ENCODE results near the gene TLL2.

The TLL2 gene

DNA sequence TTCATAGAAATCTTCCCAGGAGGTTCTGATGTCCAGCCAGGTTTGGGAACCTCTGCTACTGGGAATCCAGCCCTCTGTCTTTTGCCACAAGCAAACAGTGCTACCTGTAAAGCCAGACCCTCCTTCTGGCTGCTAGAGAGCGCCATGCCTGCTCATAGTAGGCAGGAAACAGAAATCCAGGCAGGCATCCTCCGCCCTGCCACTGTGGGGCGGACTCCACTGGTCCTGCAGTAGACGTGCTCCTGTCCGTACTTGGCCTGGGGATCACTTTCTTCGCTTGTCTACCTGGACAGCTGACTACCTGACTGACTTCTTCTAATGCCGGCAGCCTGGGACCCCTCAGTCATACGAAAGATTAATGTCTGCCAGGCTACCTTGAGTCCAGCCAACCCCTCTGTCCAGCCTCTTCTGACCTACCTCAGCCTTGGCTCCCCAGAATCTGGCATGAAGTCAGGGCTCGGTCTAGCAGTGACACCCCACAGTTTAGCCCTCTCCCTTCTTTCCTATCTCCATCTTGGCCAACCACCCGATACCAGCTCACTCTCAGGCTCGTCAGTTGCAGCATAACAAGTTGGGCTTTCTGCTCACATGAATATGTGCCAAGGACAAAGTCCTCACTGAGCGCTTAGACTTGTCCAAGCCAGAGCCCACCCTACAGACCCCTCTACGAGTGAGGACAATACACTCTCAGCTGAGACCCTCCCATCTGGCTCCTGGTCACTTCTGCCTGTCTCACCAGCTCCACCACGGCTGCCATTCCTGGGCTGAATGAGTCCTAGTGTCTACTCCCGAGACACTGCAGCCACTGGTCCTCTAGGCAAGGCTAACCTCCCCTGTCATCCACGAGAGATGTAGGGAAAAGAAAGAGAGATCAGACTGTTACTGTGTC, 111.1 kb downstream of the TLL2 start:
- in situ Hi-C loops (cut with MboI; ENCODE audit: low sequenced_read_pairs): loop anchor here (10.0 kb wide), 1 partner anchor 1292 kb away; no protein-coding TSS in a partner anchor

DNA sequence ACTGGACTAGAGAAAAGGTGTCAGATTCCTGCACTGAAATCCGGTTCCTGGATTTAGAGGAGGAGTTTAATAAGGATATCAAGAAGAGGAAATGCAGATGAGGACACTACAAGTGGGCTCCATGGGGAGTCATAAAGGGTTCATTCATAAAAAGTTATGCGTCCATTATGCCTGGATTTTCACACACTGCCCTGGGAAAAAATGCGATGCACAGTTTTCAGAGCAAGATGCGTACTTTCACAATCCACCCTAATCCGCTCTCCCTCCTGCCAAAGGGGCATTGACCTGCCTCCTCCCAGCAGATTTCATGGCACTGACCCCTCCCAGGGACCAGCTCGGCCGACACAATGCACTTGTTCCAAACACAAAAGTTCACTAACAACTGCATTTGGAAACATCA, 112.7 kb downstream of the TLL2 start:
- in situ Hi-C loops (cut with MboI; ENCODE audit: low sequenced_read_pairs): loop anchor here (10.0 kb wide), 1 partner anchor 1294 kb away; no protein-coding TSS in a partner anchor

DNA sequence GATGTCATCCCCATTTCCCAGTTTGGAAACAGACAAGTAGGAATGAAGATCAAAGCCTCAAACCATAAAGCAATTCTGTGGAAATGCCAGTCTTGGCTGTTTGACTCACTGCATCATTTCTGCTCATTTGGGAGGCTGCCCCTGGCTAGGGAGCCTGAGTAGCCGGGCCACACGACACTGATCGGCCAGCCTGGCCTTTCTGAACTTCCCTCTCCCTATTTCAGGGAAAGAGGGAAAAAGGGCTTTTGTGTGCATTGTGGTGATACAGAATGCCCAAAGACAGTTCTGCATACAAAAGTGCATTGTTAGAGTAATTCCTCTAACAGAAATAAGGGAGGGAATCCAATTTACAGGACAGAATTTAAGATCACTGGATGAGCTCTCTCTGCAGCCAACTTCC, 113.3 kb downstream of the TLL2 start:
- in situ Hi-C loops (cut with MboI; ENCODE audit: low sequenced_read_pairs): loop anchor here (10.0 kb wide), 1 partner anchor 1294 kb away; no protein-coding TSS in a partner anchor

DNA sequence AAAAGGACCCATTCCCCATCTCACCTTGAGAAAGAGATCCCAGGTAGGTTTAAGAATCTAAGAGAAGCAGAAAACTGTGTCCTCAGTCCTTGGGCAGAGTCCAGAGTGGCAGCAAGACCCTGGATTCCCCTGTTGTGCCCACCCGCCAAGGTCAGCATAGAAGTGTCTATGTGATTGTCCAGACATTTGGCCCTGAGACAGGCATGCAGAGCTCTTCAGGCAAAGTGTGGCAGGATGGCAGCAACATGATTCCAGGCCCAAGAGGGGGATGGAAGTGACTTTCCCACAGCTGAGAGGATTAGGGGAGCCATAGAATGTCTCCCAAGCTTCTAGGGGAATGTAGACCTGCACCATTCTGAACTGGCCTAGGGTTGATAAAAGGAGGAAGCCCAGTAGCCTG, 115.8 kb downstream of the TLL2 start:
- in situ Hi-C loops (cut with MboI; ENCODE audit: low sequenced_read_pairs): no loop called here

DNA sequence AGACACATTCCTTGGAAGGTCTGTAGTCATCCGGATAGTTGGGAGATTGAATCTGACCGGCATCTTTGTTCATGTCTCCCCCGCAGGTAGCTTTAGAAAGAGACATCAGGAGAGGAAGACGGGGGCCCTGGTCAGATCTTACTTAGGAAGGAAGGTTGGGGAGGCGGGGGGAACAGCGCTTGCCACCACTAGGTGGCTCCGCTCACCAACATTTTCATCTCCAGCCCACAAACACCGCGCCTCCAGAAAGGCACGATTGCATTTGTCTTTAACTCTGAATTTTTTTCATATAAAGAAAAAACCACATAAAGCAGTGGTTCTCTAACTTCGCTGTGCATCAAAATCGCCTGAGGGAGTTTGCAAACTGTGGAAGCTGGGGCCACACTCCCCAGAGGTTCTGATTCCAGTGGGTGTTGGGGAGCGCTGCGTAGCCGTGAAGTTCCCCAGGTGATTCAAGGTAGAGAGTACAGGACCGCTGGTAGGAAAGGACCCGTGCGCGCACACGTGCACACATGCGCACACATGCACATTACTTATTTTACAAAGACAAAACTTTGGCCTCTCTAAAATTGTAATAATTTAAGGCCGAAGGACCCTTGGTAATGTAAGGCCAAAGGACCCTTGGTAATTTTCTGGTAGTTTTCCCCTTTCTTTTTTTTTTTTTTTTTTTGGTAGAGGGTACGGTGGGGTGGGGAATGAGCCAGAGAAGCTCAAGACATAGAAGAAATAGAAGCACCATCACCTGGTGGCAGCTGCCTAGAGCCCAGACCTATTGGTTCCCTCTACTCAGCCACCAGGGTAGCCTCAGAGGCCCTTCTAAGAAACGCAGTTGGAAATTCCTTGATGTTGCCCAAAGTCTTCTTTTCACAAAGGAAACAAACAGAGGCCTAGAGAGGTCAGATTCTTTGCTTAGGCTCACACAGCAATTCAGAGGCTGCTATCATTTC, 117.5 kb downstream of the TLL2 start:
- in situ Hi-C loops (cut with MboI; ENCODE audit: low sequenced_read_pairs): no loop called here

DNA sequence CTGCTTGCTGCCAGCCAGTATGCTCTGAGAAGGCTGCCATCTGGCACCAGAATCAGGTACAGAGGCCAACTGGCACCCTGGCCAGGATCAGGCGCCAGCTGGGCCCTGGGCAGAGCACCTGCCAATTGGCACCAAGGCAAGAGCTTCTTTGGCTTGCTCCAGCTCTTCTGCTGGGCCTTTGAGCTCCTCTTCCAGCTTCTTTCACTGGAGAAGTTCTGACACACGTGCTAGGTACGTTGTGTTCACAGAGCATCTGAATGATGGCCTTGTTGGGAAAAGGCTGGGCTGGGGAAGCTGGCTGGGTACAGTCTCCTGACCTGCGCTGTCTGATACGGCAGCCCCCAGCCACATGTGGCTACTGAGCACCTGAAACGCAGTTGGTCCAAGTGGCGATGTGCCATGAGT, 123.3 kb downstream of the TLL2 start:
- in situ Hi-C loops (cut with MboI; ENCODE audit: low sequenced_read_pairs): no loop called here

DNA sequence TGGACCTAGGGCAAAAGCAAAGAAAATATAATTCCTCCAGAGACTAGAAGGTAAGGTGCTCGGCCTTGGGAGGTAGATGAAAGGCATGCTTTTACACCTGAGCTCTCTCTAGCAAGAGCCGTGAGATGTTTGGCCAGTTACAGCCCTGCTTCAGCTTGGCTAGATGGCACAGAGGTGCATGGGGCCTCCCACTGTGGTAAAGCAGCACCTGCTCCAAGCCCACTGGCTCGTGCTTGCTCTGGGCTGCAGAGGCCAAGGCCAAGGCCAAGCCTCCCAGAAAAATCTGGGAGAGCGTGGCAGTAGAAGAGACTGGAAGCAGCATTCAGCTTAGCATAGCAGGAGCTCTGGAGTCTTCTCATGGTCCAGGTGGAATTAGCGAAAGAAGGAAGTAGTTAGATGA, 123.9 kb downstream of the TLL2 start:
- in situ Hi-C loops (cut with MboI; ENCODE audit: low sequenced_read_pairs): no loop called here

DNA sequence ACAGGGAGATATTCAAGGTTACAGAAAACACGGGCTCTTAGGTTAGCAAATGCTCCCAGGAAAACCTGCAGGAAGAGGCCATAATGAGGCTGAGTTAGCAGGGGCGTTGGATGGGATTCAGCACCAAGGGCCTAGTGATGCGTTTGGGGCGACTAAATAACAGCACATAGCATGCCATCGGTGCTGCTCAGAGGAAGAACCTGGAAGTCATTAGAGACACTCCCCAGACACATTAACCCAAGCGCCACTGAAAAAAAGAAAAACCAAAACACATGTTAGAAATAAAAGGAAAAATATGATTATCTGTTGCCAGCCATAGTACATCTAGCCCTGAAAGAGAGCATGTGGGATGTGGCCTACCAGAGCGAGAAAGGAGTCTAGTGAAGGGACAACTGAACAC, 126.1 kb downstream of the TLL2 start:
- in situ Hi-C loops (cut with MboI; ENCODE audit: low sequenced_read_pairs): no loop called here

DNA sequence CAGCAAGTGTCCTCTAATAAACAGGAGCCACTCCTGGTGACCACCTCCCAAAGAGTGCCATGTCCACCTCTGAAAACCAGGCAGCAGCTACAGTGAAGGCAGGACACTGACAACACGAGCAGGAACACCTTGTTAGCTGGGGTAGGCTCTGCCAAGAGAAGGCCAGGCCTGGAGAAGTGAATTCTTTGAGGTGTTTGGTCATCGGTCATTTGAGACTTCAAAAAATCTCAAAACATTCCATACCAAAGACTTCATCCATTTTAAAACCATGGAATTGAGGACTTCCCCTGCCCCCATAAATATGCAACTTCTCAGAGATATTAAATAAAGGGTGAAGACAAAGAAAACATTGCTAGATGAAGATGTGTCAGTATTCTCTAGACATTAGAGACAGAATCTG, 126.6 kb downstream of the TLL2 start:
- in situ Hi-C loops (cut with MboI; ENCODE audit: low sequenced_read_pairs): no loop called here

DNA sequence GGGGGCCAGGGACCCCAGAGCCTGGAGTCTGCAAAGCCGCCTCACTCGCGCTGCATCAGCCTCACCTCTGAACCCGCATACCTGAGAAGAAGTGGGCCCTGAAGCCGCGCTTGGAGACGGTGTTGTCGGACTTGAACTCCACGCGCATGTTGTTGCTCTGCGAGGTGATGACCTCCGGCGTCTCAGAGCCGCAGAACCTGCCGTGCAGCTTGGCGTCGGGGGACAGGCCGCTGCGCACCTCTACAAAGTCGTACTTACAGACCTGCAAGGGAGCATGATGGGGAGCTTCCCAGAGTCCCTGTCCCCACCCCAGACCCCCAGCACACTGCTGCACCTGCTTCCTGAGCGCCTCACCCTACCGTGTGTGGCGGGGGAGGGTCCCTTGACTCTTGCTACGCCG, 129.2 kb downstream of the TLL2 start:
- in situ Hi-C loops (cut with MboI; ENCODE audit: low sequenced_read_pairs): no loop called here

DNA sequence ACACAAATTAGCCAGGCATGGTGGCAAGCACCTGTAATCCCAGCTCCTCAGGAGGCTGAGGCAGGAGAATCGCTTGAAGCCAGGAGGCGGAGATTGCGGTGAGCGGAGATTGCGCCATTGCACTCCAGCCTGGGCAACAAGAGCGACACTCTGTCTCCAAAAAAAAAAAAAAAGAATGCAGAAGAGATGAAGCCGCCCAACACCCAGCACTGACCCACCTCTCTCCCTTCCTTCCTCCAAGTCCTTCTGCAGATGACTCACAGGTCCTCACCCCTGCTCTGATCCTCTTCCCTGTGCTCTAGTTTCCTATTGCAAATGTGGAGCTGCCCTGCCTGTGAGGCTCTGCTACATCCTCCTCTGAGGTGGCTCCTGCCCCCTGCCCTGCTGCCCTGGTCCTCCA, 132.9 kb downstream of the TLL2 start:
- in situ Hi-C loops (cut with MboI; ENCODE audit: low sequenced_read_pairs): no loop called here

DNA sequence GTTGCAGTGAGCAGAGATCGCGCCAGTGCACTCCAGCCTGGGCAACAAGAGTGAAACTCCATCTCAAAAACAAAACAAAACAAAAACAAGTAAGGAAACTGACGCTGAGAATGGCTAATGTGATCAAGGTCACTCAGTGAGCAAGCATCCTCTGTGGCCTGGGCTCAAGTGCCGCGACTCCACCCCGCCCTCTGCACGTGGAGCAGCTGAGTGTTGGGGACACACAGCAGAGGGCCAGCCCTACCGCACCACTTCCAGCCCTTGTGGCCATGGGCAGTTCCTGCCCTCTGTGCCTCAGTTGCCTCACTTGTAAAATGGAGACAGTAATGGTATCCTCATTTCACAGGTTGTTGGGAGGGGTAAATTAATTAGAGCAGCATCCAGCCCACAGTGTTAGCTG, 134.0 kb downstream of the TLL2 start:
- in situ Hi-C loops (cut with MboI; ENCODE audit: low sequenced_read_pairs): no loop called here

DNA sequence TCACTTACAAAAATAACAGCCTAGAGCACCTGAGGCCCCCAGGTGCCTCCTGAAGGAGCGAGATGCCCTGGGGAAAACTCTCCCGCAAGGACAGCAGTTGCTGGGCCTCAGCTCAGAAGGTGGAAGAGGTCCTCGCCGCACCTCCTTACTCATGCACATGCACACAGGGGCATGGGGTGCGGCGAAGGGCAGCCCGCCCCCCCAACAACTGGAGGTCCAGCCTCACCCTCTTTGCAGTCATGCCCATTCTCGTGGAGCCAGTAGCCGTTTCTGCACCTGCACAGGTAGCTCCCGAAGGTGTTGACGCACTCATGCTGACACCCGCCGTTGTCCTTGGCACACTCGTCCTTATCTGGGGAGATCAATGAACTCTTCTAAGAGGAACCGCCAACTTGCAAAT, 135.0 kb downstream of the TLL2 start:
- in situ Hi-C loops (cut with MboI; ENCODE audit: low sequenced_read_pairs): no loop called here

DNA sequence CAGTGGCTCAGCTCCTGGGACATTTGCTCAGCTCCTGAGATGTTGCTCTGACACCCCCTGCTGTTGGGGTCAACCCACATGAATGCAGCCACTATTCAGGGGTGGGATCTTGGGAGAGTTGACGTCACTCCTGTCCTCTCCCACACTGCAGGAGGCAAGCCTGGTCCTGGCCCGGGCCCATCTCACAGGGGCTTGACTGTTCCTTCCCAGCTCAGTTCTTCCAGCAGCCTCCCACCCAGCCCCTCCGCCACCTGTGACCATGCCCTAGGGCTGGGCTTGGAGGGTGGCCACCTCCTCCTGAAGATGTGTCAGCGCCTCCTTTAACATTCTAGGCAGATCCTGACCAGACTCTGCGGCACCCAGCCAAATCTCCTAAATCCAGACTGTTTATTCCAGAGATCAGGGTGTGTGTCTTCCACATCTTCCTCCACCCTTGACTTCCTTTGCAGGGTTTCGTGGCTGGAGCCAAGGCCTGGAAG, 135.9 kb downstream of the TLL2 start:
- in situ Hi-C loops (cut with MboI; ENCODE audit: low sequenced_read_pairs): no loop called here

DNA sequence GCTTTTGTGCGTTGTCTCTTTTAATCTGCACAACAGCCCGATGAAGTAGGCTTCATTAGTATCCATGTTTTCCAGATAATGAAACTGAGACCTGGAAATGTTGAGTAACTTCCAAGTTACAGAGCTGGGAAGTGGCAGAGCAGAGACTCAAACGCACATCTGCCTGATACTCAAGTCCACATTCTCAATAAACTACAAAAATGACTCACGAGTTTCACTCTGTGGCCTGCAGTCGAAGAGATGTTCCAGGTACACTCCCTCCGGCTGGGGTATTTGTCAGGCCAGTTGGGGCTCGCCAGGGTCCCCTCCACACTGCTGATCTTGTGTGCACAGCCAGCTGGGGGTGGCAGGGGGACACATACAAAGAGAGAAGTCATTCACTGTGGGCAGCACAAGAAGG, 137.2 kb downstream of the TLL2 start:
- in situ Hi-C loops (cut with MboI; ENCODE audit: low sequenced_read_pairs): no loop called here

DNA sequence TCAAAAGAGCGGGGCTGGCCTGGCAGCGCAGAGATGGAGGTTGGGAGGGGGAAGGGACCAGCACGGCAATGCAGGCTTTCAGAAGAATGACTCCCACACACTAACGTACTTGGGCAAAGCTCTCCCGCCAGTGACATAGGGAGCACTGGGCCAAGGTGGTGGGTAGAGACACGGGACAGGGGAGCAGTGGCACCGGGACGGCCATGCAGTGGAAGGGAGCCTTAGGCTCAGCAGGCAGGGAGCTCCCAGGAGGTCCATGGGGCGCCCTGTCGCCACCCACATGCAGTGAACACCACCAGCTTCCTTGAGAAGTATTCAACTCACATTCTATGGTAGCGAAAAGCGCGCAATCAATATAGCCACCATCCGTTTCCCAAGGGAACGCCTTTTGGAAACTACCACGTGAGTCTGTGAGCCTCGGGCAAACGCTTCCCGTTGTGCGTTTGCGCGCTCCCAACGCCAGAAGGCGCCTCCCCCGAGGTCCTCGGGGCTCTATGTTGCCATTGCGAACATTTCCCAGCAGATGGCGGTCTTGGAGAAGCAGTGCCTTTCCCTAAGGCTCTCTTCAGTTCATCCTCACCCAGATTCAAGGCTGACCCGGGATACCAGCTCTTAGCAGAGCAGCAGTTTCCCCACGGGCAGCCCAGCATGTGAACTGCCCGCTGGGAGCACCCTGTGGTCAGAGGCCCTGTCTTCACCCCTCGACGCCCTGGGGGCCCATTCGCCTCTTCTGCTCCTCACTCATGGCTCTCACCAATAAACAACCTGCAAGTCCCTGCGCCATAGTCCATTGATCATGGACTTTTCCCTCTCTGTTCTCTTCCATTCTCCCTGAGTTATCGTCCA, 138.5 kb downstream of the TLL2 start:
- in situ Hi-C loops (cut with MboI; ENCODE audit: low sequenced_read_pairs): no loop called here

DNA sequence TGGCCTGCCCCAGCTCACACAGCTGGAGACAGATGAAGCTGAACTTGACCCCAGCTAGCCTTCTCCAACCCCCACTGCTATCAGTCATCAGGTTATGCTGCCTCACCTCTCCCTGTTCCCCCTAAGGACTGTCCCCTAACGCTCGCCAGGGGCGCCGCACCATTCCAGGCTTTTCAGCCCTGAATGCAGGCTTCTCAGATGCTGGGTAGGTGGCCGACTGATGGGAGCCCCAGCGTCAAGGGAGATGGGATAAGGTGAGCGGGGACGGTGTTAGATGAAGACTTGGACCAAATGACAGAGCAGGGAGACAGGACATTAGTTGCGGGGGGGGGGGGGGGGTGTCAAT, 139.1 kb downstream of the TLL2 start:
- in situ Hi-C loops (cut with MboI; ENCODE audit: low sequenced_read_pairs): no loop called here

DNA sequence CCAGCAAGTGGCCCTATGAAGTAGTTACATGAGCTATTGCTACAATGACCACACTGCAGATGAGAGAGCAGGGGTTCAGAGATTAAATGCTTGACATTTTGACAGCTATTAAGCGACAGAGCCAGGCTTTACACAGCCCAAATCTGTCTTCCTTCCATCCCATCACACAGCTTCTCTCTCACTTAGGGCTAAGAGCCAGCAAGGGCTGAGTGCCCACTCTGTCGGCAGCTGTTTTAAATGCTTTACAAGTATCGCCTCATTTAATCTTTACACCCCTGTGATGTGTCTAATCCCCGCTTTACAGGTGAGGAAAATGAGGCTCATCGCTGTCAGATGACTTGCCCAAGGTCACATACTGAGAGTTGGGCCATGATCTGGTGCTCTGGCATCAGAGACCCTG, 139.7 kb downstream of the TLL2 start:
- in situ Hi-C loops (cut with MboI; ENCODE audit: low sequenced_read_pairs): no loop called here

DNA sequence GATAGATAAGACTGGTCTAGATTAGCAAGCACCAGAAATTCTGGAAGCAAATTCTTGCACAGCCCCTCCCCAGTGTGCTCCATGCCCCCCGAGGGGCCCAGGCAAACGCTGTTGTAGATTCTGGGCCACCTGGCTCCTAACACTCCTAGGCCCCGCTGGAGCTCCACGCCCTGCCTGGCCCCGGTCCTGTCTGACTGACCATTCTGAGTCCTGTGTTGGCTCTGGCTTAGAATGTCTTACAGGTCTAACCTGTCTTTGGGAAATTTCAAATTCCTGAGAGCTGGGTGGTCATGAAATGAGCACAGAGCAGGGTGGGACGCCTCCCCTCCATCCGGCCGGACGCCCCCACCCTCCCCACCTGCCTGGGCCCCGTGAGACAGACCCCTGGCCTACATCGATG, 142.4 kb downstream of the TLL2 start:
- in situ Hi-C loops (cut with MboI; ENCODE audit: low sequenced_read_pairs): no loop called here

DNA sequence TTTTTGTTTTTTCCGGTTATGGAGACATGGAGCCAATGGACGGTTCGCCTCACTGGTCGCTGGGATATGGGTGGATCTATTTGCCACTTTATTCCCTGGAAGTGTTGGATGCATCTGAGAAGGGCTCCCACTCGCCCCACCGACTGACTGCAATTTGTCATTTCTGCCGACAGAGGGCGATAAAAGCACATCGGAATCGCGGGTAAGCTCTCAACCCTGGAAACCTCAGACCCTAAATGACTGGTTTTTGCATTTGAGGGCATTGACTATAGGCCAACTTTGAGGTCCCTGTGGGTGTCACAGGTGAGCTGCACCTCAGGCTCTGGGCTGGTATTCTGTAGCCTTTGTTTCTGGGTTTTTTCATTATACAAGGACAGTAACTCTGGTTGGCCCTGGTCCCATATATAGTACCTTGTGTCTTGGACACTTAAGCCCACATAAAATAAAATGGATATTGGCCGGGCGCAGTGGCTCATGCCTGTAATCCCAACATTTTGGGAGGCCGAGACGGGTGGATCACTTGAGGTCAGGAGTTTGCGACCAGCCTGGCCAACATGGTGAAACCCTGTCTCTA, 143.1 kb downstream of the TLL2 start:
- in situ Hi-C loops (cut with MboI; ENCODE audit: low sequenced_read_pairs): no loop called here

Measured in HL-60/S4 treated with phorbol 12-myristate 13-acetate at 8.2 ng/mL for 4 days and 3 days (cell line).